GM21825 (cell line): Measurements from ENCODE around the gene CNBD2.
"Not testable (repeated sequence)": the region's sequence is repeated elsewhere in the genome, so short reads cannot be mapped to it uniquely, and the experiment has no call there.

Experiments
- ATAC-seq: cut with Tn5 transposase; IDR thresholded peaks from one replicate; pipeline ENCODE4 v1.9.1; 2021; ENCODE audit warnings: mild to moderate bottlenecking, moderate library complexity; ENCODE audit not compliant: unreplicated experiment

The CNBD2 gene

GRCh38 chr20:36060676-36061075 is 92.3 kb downstream of the CNBD2 start:
- ATAC-seq, result no peak

GRCh38 chr20:36061754-36062153 is 93.4 kb downstream of the CNBD2 start:
- ATAC-seq, result no peak

GRCh38 chr20:36062799-36063198 is 94.4 kb downstream of the CNBD2 start:
- no peak for ATAC-seq

- no peak for ATAC-seq
Measured at GRCh38 chr20:36063916-36064657, 95.7 kb downstream of the CNBD2 start.

GRCh38 chr20:36064658-36065426 is 96.5 kb downstream of the CNBD2 start:
- peak; percentile 86 for ATAC-seq

GRCh38 chr20:36065427-36065998 is 97.1 kb downstream of the CNBD2 start:
- ATAC-seq, result no peak

- no peak for ATAC-seq
Measured at GRCh38 chr20:36066777-36067176, 98.4 kb downstream of the CNBD2 start.

GRCh38 chr20:36068526-36068925 is 100.1 kb downstream of the CNBD2 start:
- not testable (repeated sequence) for ATAC-seq

GRCh38 chr20:36070451-36070850 is 102.1 kb downstream of the CNBD2 start:
- no peak for ATAC-seq

- no peak for ATAC-seq
Measured at GRCh38 chr20:36071848-36072247, 103.5 kb downstream of the CNBD2 start.

GRCh38 chr20:36074983-36075382 is 106.6 kb downstream of the CNBD2 start:
- no peak for ATAC-seq

GRCh38 chr20:36077762-36078161 is 109.4 kb downstream of the CNBD2 start:
- ATAC-seq, result not testable (repeated sequence)

GRCh38 chr20:36079486-36079885 is 111.1 kb downstream of the CNBD2 start:
- ATAC-seq, result no peak

GRCh38 chr20:36079984-36080383 is 111.6 kb downstream of the CNBD2 start:
- ATAC-seq, result not testable (repeated sequence)
